Neural cell (in vitro differentiated cells): ENCODE measurements around the gene MFSD8. TPM values are rescaled to one million over a fixed set of nuclear protein-coding genes. Genes with fewer than 3 reads are reported as not detected.

ENCODE experiments used
- H2AFZ ChIP-seq: fragments of 200-600, 300-800 bp; sonication (generic), shearing (Covaris generic); 2 replicates; pipeline ENCODE4 v1.6.0; 2014; ENCODE audit warnings: low read depth, mild to moderate bottlenecking, antibody characterized with exemption, low read length, moderate library complexity
- H3F3A ChIP-seq: fragments of 200-600 bp; shearing (Covaris generic); 2 replicates; pipeline ENCODE4 v1.6.1; 2016; ENCODE audit warnings: mild to moderate bottlenecking, moderate library complexity, mixed read lengths, antibody characterized with exemption, low read length; ENCODE audit not compliant: insufficient read depth, poor library complexity, severe bottlenecking
- H3K27ac ChIP-seq: fragments of 200-600, 300-800 bp; sonication (generic), shearing (Covaris generic); 2 replicates; pipeline ENCODE4 v1.5.1; 2014; ENCODE audit warnings: mild to moderate bottlenecking, low read length, moderate library complexity
- H3K27me3 ChIP-seq: fragments of 300-800, 200-600 bp; sonication (generic), shearing (Covaris generic); 2 replicates; pipeline ENCODE4 v1.6.0; 2014; ENCODE audit warnings: mild to moderate bottlenecking, low read depth, low read length, moderate library complexity; ENCODE audit not compliant: insufficient read depth
- H3K36me3 ChIP-seq: fragments of 300-800, 200-600 bp; sonication (generic), shearing (Covaris generic); 2 replicates; pipeline ENCODE4 v1.5.1; 2014; ENCODE audit warnings: mild to moderate bottlenecking, antibody characterized with exemption, low read length, moderate library complexity; ENCODE audit not compliant: insufficient read depth
- H3K4me2 ChIP-seq: fragments of 300-800, 200-600 bp; sonication (generic), shearing (Covaris generic); 2 replicates; pipeline ENCODE4 v1.6.0; 2014; ENCODE audit warnings: mild to moderate bottlenecking, low read length
- H3K4me3 ChIP-seq: fragments of 300-800, 200-600 bp; sonication (generic), shearing (Covaris generic); 2 replicates; pipeline ENCODE4 v1.5.1; 2014; ENCODE audit warnings: mild to moderate bottlenecking, low read length, moderate library complexity
- H3K79me2 ChIP-seq: fragments of 200-600 bp; shearing (Covaris generic); replicated peaks from 2 replicates; pipeline ENCODE4 v1.6.0; 2014; ENCODE audit warnings: mild to moderate bottlenecking, low read length, moderate library complexity; ENCODE audit not compliant: insufficient read depth
- H3K9ac ChIP-seq: fragments of 300-800, 200-600 bp; sonication (generic), shearing (Covaris generic); 2 replicates; pipeline ENCODE4 v1.6.1; 2016; ENCODE audit warnings: mild to moderate bottlenecking, low read length, mixed read lengths
- H3K9me2 ChIP-seq: fragments of 200-600 bp; shearing (Covaris generic); 2 replicates; pipeline ENCODE4 v1.6.1; 2016; ENCODE audit warnings: mild to moderate bottlenecking, low read length, mixed read lengths; ENCODE audit not compliant: insufficient read depth
- H3K9me3 ChIP-seq: fragments of 200-600, 300-800 bp; sonication (generic), shearing (Covaris generic); 2 replicates; pipeline ENCODE4 v1.6.1; 2016; ENCODE audit warnings: mild to moderate bottlenecking, mixed run types, low read length, moderate library complexity, mixed read lengths
- H4K20me1 ChIP-seq: fragments of 200-600 bp; shearing (Covaris generic); 2 replicates; pipeline ENCODE4 v1.6.1; 2016; ENCODE audit warnings: mild to moderate bottlenecking, mixed run types; ENCODE audit not compliant: insufficient read depth
- EP300 ChIP-seq: fragments of 450-650 bp; conservative IDR thresholded peaks from 2 replicates; pipeline ENCODE4 v1.6.1; 2014; ENCODE audit warnings: antibody characterized with exemption, mild to moderate bottlenecking, moderate library complexity; ENCODE audit not compliant: poor library complexity, severe bottlenecking
- MXI1 ChIP-seq: fragments of 450-650 bp; conservative IDR thresholded peaks from 2 replicates; pipeline ENCODE4 v1.6.1; 2014; ENCODE audit warnings: antibody characterized with exemption, mild to moderate bottlenecking; ENCODE audit not compliant: poor library complexity, severe bottlenecking
- POLR2AphosphoS5 ChIP-seq: IDR thresholded peaks from 2 replicates; pipeline ENCODE4 v1.6.1; 2012
- RAD21 ChIP-seq: fragments of 450-650 bp; conservative IDR thresholded peaks from 2 replicates; pipeline ENCODE4 v1.6.1; 2014; ENCODE audit warnings: antibody characterized with exemption, mild to moderate bottlenecking, moderate library complexity
- SMC3 ChIP-seq: fragments of 450-650 bp; conservative IDR thresholded peaks from 2 replicates; pipeline ENCODE4 v1.6.1; 2014; ENCODE audit warnings: antibody characterized with exemption, mild to moderate bottlenecking, moderate library complexity; ENCODE audit not compliant: poor library complexity
- TAF1 ChIP-seq: IDR thresholded peaks from 2 replicates; pipeline ENCODE4 v1.6.1; 2012; ENCODE audit warnings: low read depth
- polyA plus RNA-seq: library from polyadenylated mRNA; depleted of rRNA; stranded (reverse); fragments of >200 nt; gene quantifications from 2 replicates; pipeline ENCODE4 v1.2.3, GENCODE V29; 2014
- TF ChIP-seq, protein P1 (sequence below): IDR thresholded peaks from 2 replicates; pipeline ENCODE4 v1.6.1; 2012; ENCODE audit warnings: borderline replicate concordance
- TF ChIP-seq, protein P2 (sequence below): fragments of 450-650 bp; IDR thresholded peaks from 2 replicates; pipeline ENCODE4 v1.5.1; 2014; ENCODE audit warnings: antibody characterized with exemption, mild to moderate bottlenecking, moderate library complexity; ENCODE audit not compliant: poor library complexity, severe bottlenecking

Gene MFSD8
- polyA plus RNA-seq, 1 donor from 2014 or later = 92.9 TPM

DNA sequence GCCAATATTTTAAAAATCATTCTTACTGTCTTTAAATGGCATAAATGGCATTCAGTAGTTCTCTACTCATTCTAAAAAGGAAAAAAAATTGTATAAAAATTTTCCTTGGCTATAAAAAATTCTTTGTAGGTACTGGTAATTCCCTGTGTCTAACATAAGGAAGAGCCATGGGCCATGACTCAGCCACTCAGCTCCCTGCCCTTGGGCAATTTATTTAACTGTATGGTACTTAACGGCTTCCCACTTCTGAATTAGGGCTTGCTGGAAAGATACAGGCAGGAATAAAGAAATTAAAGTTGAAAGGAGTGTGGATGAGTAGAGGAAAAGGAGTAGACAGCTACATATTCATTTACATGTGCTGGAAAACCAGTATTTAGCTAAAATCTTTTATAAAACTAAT is 30.8 kb upstream of the MFSD8 start:
- Histone ChIP-seq H3K79me2 (no peaks in the 10 kb centered on the region), H3K9me2 (no peaks in the 10 kb centered on the region), H3K9ac (no peak overlapping the region), H2AFZ (no peak overlapping the region), H3K4me3 (no peak overlapping the region), H3K4me2 (no peak overlapping the region), H3F3A (no peaks in the 10 kb centered on the region), H3K27ac (no peak overlapping the region), H4K20me1 (no peaks in the 10 kb centered on the region), H3K27me3 (no peaks in the 10 kb centered on the region), H3K9me3 (no peaks in the 10 kb centered on the region), H3K36me3 (no peaks in the 10 kb centered on the region)
- TF ChIP-seq, protein P1, sequence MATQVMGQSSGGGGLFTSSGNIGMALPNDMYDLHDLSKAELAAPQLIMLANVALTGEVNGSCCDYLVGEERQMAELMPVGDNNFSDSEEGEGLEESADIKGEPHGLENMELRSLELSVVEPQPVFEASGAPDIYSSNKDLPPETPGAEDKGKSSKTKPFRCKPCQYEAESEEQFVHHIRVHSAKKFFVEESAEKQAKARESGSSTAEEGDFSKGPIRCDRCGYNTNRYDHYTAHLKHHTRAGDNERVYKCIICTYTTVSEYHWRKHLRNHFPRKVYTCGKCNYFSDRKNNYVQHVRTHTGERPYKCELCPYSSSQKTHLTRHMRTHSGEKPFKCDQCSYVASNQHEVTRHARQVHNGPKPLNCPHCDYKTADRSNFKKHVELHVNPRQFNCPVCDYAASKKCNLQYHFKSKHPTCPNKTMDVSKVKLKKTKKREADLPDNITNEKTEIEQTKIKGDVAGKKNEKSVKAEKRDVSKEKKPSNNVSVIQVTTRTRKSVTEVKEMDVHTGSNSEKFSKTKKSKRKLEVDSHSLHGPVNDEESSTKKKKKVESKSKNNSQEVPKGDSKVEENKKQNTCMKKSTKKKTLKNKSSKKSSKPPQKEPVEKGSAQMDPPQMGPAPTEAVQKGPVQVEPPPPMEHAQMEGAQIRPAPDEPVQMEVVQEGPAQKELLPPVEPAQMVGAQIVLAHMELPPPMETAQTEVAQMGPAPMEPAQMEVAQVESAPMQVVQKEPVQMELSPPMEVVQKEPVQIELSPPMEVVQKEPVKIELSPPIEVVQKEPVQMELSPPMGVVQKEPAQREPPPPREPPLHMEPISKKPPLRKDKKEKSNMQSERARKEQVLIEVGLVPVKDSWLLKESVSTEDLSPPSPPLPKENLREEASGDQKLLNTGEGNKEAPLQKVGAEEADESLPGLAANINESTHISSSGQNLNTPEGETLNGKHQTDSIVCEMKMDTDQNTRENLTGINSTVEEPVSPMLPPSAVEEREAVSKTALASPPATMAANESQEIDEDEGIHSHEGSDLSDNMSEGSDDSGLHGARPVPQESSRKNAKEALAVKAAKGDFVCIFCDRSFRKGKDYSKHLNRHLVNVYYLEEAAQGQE = no peak
- TF ChIP-seq EP300 (no peak), TAF1 (no peak), MXI1 (no peak), RAD21 (no peak)
- TF ChIP-seq, protein P2, sequence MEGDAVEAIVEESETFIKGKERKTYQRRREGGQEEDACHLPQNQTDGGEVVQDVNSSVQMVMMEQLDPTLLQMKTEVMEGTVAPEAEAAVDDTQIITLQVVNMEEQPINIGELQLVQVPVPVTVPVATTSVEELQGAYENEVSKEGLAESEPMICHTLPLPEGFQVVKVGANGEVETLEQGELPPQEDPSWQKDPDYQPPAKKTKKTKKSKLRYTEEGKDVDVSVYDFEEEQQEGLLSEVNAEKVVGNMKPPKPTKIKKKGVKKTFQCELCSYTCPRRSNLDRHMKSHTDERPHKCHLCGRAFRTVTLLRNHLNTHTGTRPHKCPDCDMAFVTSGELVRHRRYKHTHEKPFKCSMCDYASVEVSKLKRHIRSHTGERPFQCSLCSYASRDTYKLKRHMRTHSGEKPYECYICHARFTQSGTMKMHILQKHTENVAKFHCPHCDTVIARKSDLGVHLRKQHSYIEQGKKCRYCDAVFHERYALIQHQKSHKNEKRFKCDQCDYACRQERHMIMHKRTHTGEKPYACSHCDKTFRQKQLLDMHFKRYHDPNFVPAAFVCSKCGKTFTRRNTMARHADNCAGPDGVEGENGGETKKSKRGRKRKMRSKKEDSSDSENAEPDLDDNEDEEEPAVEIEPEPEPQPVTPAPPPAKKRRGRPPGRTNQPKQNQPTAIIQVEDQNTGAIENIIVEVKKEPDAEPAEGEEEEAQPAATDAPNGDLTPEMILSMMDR = no peak

DNA sequence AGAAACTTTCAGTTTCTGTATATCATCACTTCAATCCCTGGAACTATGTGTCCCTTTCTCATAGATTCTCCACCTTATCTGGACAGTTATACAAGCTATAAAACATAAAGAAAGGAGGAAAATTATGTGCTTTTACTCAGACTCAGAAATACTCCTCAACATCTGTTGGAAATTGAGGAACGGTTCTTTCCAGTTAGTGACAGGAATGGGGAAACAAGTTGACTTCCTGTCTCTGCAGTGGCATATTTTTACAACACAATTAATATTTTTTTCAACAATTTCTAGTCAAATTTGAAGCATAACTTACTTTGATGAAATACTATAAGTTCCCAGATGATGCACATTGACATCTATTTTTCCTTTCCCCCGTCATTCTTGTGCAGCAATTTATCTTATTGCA is 28.2 kb upstream of the MFSD8 start:
- Histone ChIP-seq H3K9me2 (no peaks in the 10 kb centered on the region), H3K79me2 (no peaks in the 10 kb centered on the region), H3K9ac (no peak overlapping the region), H3F3A (no peaks in the 10 kb centered on the region), H3K4me2 (no peak overlapping the region), H3K9me3 (no peaks in the 10 kb centered on the region), H4K20me1 (no peaks in the 10 kb centered on the region), H3K27me3 (no peaks in the 10 kb centered on the region), H2AFZ (no peak overlapping the region), H3K4me3 (no peak overlapping the region), H3K36me3 (peaks cover 5% of the 10 kb centered on the region), H3K27ac (no peak overlapping the region)
- TF ChIP-seq MXI1 (no peak), POLR2AphosphoS5 (no peak), SMC3 (no peak)
- TF ChIP-seq, protein P1 = no peak
